ENCODE data around the gene TFIP11. TPM values are rescaled to one million over a fixed set of nuclear protein-coding genes. Genes with fewer than 3 reads are reported as not detected.

The TFIP11 gene
- total RNA-seq, 4 donors from 2014 or later = 20.3 to 38.3 (median 21.6) TPM

DNA sequence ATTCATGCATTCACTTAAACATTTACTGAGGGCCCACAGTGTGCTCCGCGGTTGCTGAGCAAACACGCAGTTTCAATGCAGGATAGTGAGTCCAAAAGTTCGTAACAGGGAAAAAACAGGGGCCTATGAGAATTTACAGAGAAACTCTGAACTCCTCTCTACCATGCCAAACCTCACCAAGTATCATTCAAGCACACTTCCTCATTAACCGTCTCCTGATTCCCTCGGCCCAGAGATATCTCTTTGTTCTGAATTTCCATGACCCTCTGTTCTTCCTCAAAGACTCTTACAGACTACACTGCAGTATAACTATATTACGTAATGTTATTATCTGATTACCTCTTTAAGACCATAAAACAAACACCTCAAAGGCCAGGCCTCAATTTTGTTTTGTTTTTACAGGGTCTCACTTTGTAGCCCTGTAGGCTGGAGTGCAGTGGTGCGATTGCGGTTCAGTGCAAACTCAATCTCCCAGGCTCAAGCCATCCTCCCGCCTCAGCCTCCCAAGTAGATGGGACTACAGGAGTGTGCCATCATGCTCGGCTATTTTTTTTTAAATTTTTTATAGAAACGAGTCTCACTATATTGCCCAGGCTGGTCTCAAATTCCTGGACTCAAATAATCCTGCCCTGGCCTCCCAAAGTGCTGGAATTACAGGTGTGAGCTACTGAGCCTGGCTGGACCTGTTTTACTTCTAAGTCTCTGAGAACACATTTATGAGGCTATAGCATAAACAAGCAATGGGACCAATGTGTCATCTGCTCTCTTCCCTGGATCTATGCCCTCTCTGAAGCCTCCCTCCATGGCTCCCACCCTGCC is 32.3 kb downstream of the TFIP11 start:
- Histone ChIP-seq H3K36me3 (peaks cover 0 to 61% of the 10 kb centered on the region in 2 donors), H3K4me3 (peak overlapping the region in 1 of 2 donors; percentile 18), H3K9me3 (no peaks in the 10 kb centered on the region), H3K27me3 (no peaks in the 10 kb centered on the region), H3K27ac (peak overlapping the region in 1 of 4 donors; percentile 9), H3K4me1 (peaks cover 13 to 57% (median 36%) of the 10 kb centered on the region in 3 donors)
- no peak for ATAC-seq
- TF ChIP-seq, protein P1, sequence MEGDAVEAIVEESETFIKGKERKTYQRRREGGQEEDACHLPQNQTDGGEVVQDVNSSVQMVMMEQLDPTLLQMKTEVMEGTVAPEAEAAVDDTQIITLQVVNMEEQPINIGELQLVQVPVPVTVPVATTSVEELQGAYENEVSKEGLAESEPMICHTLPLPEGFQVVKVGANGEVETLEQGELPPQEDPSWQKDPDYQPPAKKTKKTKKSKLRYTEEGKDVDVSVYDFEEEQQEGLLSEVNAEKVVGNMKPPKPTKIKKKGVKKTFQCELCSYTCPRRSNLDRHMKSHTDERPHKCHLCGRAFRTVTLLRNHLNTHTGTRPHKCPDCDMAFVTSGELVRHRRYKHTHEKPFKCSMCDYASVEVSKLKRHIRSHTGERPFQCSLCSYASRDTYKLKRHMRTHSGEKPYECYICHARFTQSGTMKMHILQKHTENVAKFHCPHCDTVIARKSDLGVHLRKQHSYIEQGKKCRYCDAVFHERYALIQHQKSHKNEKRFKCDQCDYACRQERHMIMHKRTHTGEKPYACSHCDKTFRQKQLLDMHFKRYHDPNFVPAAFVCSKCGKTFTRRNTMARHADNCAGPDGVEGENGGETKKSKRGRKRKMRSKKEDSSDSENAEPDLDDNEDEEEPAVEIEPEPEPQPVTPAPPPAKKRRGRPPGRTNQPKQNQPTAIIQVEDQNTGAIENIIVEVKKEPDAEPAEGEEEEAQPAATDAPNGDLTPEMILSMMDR (IDR thresholded peaks at IDR 0.05) = no peak
- 69 to 75% methylated on average over 11 to 12 of the region's 12 CpGs for WGBS, 2 donors (ENCODE audit: low coverage in 1 of 2)

DNA sequence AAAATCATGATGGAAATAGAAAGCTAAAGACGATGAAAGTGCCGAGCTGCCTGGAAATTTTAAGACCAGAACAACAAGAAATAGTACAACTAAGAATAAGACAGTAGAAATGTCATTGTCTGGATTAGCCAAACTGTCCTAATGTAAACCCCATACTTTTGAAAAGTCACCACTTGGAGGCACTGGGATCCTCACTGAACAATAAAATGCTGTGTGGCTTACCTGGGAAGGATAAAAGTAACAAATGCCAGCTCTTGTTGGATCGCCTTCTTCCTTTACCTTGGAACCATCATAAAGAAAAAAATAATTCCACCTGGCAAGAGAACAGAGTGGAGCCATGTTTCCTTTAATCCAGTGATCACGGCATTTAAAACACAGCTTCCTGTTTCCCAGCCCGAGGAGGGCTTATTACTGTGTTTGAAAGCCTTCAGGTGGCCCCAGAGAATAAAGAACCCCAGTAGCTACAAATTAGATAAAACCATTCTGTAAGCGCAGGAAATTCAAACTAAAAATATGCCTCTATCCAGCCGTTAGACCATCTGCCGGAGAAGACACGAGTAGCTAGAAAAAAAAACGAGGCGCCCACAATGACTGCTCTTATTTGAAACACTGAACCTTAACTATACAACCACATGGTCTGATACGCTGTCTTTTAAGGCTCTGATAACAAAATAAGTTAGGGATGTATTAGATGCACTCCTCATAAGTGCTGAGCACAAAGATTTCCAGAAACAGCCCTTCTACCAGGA is 33.1 kb downstream of the TFIP11 start:
- Histone ChIP-seq H3K27ac (peak overlapping the region in 1 of 4 donors; percentile 9), H3K9me3 (no peaks in the 10 kb centered on the region), H3K4me3 (peak overlapping the region in 1 of 2 donors; percentile 18), H3K36me3 (peaks cover 0 to 69% of the 10 kb centered on the region in 2 donors), H3K4me1 (peaks cover 7 to 49% (median 28%) of the 10 kb centered on the region in 3 donors), H3K27me3 (no peaks in the 10 kb centered on the region)
- 49 to 67% methylated on average over 6 to 12 of the region's 12 CpGs for WGBS, 2 donors (ENCODE audit: low coverage in 1 of 2)
- ATAC-seq = no peak
- TF ChIP-seq, protein P1 (IDR thresholded peaks at IDR 0.05) = no peak
- TF ChIP-seq EP300 (IDR thresholded peaks at IDR 0.05) (no peak), POLR2A (IDR thresholded peaks at IDR 0.05) (no peak), POLR2AphosphoS5 (IDR thresholded peaks at IDR 0.05) (no peak)

DNA sequence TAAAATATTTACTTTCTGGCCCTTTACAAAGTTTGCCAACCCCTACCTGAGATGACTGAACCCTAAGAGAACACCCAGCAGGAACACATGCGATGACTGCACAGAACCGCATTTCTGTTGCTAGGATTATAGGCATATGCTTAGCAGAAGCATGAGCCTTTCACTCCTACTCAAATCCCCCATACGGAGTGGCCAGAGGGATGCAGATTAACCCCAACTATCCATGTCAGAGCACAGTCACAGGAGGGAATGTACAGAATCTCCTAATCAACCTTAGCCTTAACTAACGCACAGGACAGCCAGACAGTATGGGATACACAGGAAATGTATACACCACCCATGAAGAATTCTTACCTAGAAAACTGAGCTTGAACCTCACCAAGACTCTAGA is 34.9 kb downstream of the TFIP11 start:
- Histone ChIP-seq H3K27ac (no peak overlapping the region), H3K9me3 (no peaks in the 10 kb centered on the region), H3K4me3 (no peak overlapping the region), H3K36me3 (peaks cover 0 to 87% of the 10 kb centered on the region in 2 donors), H3K4me1 (peaks cover 0 to 38% (median 19%) of the 10 kb centered on the region in 3 donors), H3K27me3 (no peaks in the 10 kb centered on the region)
- 0 to 86% methylated on average over 1 to 2 of the region's 4 CpGs for WGBS, 2 donors (ENCODE audit: low coverage in 1 of 2)
- TF ChIP-seq, protein P1 (IDR thresholded peaks at IDR 0.05) = no peak
- TF ChIP-seq EP300 (IDR thresholded peaks at IDR 0.05) = no peak
- TF ChIP-seq POLR2AphosphoS5 (IDR thresholded peaks at IDR 0.05) = no peak
- no peak for TF ChIP-seq POLR2A (IDR thresholded peaks at IDR 0.05)
- ATAC-seq = no peak

DNA sequence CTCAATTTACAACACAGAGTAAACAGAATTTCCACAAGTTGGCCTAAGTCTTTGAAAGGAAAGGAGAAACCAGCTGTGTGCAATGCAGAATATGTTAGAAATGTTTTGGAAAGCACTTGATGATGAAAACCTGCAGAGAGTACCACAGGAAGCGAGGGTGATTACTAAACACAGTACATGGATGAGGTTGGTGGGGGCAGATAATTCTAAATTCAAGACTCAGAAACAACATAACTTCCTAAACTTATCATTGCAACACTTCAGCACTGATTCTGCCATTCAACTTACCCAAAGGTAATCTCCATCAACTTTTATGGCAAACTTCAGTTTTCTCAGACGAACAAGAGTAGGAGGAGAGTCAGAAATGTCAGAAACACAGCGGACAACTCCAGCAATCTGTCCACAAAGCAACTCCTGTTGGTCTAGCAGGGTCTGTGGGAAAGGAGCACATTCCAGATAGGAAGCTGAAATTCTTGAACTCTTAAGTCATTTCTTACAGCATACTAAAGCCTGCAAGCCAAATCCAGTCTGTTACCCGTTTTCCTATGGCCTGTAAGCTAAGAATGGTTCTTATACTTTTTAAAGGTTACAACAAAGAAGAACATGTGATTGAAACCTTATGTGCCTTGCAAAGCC is 35.5 kb downstream of the TFIP11 start:
- H3K4me3 ChIP-seq = no peak overlapping the region
- WGBS, 2 donors (ENCODE audit: low coverage in 1 of 2) = 80 to 90% methylated on average over 4 of the region's 4 CpGs
- H3K36me3 ChIP-seq = peaks cover 0 to 92% of the 10 kb centered on the region in 2 donors
- ATAC-seq = no peak
- TF ChIP-seq EP300 (IDR thresholded peaks at IDR 0.05) = no peak
- TF ChIP-seq, protein P1 (IDR thresholded peaks at IDR 0.05) = no peak
- TF ChIP-seq POLR2A (IDR thresholded peaks at IDR 0.05) = no peak
- no peaks in the 10 kb centered on the region for H3K9me3 ChIP-seq
- H3K4me1 ChIP-seq = peaks cover 0 to 33% (median 19%) of the 10 kb centered on the region in 3 donors
- no peak overlapping the region for H3K27ac ChIP-seq
- no peaks in the 10 kb centered on the region for H3K27me3 ChIP-seq
